IMR-90 (cell line): Measurements from ENCODE around the gene MAP1LC3A. TPM values are rescaled to one million over a fixed set of nuclear protein-coding genes. Genes with fewer than 3 reads are reported as not detected.

Experiments used
- ATAC-seq: fragments of 200-7000 bp; cut with Tn5 transposase; 2 replicates; pipeline ENCODE4 v1.9.1; 2020; ENCODE audit warnings: low read depth, mild to moderate bottlenecking, moderate library complexity
- BruUV-seq: library from RNA; stranded (reverse); fragments of 400-500 nt; replicated peaks from 2 replicates; lab custom pipeline; 2021; lab: Mats Ljungman, UMichigan
- CTCF ChIA-PET: fragments of 300-600 bp; formaldehyde crosslinking; extraction: SDS; loops from one replicate; lab custom pipeline; 2021; ENCODE audit warnings: antibody characterized with exemption; lab: Yijun Ruan, JAX
- POLR2A ChIA-PET: fragments of 300-600 bp; sonication (Branson Sonifier 250); formaldehyde crosslinking; loops from one replicate; lab custom pipeline; 2022; ENCODE audit warnings: antibody characterized with exemption; ENCODE audit not compliant: unreplicated experiment; lab: Charles Lee
- DNase-seq: peaks from one replicate; pipeline ENCODE4 v3.0.0; 2013
- H2AFZ ChIP-seq: replicated peaks from 2 replicates; pipeline ENCODE3; 2013; ENCODE audit warnings: low read length, mild to moderate bottlenecking; ENCODE audit not compliant: poor library complexity
- H2AK5ac ChIP-seq: 2 replicates; pipeline ENCODE4 v1.6.1; 2013; ENCODE audit warnings: low read depth, low read length, inconsistent platforms
- H2AK9ac ChIP-seq: replicated peaks from 2 replicates; pipeline ENCODE3; 2013; ENCODE audit warnings: mild to moderate bottlenecking, low read depth, low read length, moderate library complexity; ENCODE audit not compliant: poor library complexity
- H2BK120ac ChIP-seq: 2 replicates; pipeline ENCODE4 v1.6.1; 2013; ENCODE audit warnings: low read depth, low read length, inconsistent platforms
- H2BK15ac ChIP-seq: 3 replicates; pipeline ENCODE4 v1.6.1; 2013; ENCODE audit warnings: low read depth, low read length, inconsistent platforms
- H2BK20ac ChIP-seq: 2 replicates; pipeline ENCODE4 v1.6.1; 2013; ENCODE audit warnings: low read depth, mild to moderate bottlenecking, inconsistent platforms, low read length, moderate library complexity
- H2BK5ac ChIP-seq: 2 replicates; pipeline ENCODE4 v1.6.1; 2013; ENCODE audit warnings: mild to moderate bottlenecking, low read depth, low read length, inconsistent platforms; ENCODE audit not compliant: poor library complexity, severe bottlenecking
- H3K14ac ChIP-seq: replicated peaks from 2 replicates; pipeline ENCODE4 v1.6.1; 2013; ENCODE audit warnings: low read depth, low read length, inconsistent platforms
- H3K18ac ChIP-seq: 2 replicates; pipeline ENCODE4 v1.6.1; 2013; ENCODE audit warnings: low read depth, low read length, control low read depth
- H3K23ac ChIP-seq: 2 replicates; pipeline ENCODE4 v1.6.1; 2013; ENCODE audit warnings: low read depth, low read length, inconsistent platforms
- H3K27ac ChIP-seq: 2 replicates; pipeline ENCODE4 v1.5.1; 2013; ENCODE audit warnings: mild to moderate bottlenecking, control low read depth, low read length; ENCODE audit not compliant: insufficient read depth
- H3K27me3 ChIP-seq: 2 replicates; pipeline ENCODE4 v1.6.1; 2013; ENCODE audit warnings: low read length; ENCODE audit not compliant: control insufficient read depth, insufficient read depth
- H3K36me3 ChIP-seq: 2 replicates; pipeline ENCODE4 v1.6.1; 2013; ENCODE audit warnings: low read length, mixed read lengths; ENCODE audit not compliant: control insufficient read depth, insufficient read depth
- H3K4ac ChIP-seq: 2 replicates; pipeline ENCODE4 v1.6.1; 2013; ENCODE audit warnings: low read depth, low read length, inconsistent platforms
- H3K4me1 ChIP-seq: 2 replicates; pipeline ENCODE4 v1.6.1; 2013; ENCODE audit warnings: low read length, mixed read lengths; ENCODE audit not compliant: control insufficient read depth, insufficient read depth
- H3K4me2 ChIP-seq: 2 replicates; pipeline ENCODE4 v1.6.1; 2013; ENCODE audit warnings: low read depth, mild to moderate bottlenecking, control low read depth, low read length, moderate library complexity
- H3K4me3 ChIP-seq: 2 replicates; pipeline ENCODE4 v1.5.1; 2013; ENCODE audit warnings: low read depth, mild to moderate bottlenecking, control low read depth, low read length, moderate library complexity; ENCODE audit not compliant: insufficient read depth
- H3K56ac ChIP-seq: 2 replicates; pipeline ENCODE4 v1.6.1; 2013; ENCODE audit warnings: low read length, inconsistent platforms; ENCODE audit not compliant: insufficient read depth; ENCODE audit errors: extremely low read depth
- H3K79me1 ChIP-seq, 2 experiments: 2 replicates each; pipeline ENCODE4 v1.6.1; 2013; ENCODE audit warnings: low read length in 2 of 2, inconsistent platforms in 1 of 2, low read depth in 1 of 2
- H3K9ac ChIP-seq: 2 replicates; pipeline ENCODE4 v1.6.1; 2013; ENCODE audit warnings: low read depth, low read length, control low read depth
- H3K9me1 ChIP-seq: 2 replicates; pipeline ENCODE4 v1.6.1; 2013; ENCODE audit warnings: low read length, inconsistent platforms; ENCODE audit not compliant: insufficient read depth
- H3K9me3 ChIP-seq: 2 replicates; pipeline ENCODE4 v1.6.1; 2013; ENCODE audit warnings: low read length; ENCODE audit not compliant: control insufficient read depth, insufficient read depth
- H4K20me1 ChIP-seq: 2 replicates; pipeline ENCODE4 v1.6.1; 2013; ENCODE audit warnings: low read length, inconsistent platforms; ENCODE audit not compliant: insufficient read depth
- H4K5ac ChIP-seq: 2 replicates; pipeline ENCODE4 v1.6.1; 2013; ENCODE audit warnings: mild to moderate bottlenecking, low read depth, low read length, control low read depth
- H4K8ac ChIP-seq, 2 experiments: 2 replicates each; pipeline ENCODE4 v1.6.1; 2013; ENCODE audit warnings: low read depth in 2 of 2, low read length in 2 of 2, control low read depth in 1 of 2, inconsistent platforms in 1 of 2
- H4K91ac ChIP-seq: 2 replicates; pipeline ENCODE4 v1.6.1; 2013; ENCODE audit warnings: low read depth, low read length, inconsistent platforms; ENCODE audit not compliant: insufficient read depth
- BHLHE40 ChIP-seq: fragments of 150-350 bp; IDR thresholded peaks from 2 replicates; pipeline ENCODE4 v1.6.1; 2016; ENCODE audit warnings: mild to moderate bottlenecking, low read depth, low read length
- MAFK ChIP-seq: IDR thresholded peaks from 2 replicates; pipeline ENCODE4 v1.6.1; 2012; ENCODE audit warnings: low read depth, low read length, improper control_type of control experiment
- MAZ ChIP-seq: IDR thresholded peaks from 2 replicates; pipeline ENCODE4 v1.6.1; 2012; ENCODE audit warnings: low read depth, mild to moderate bottlenecking, low read length, improper control_type of control experiment, moderate library complexity, borderline replicate concordance
- MXI1 ChIP-seq: IDR thresholded peaks from 2 replicates; pipeline ENCODE4 v1.6.1; 2012; ENCODE audit warnings: low read depth, mild to moderate bottlenecking, low read length, moderate library complexity, borderline replicate concordance
- NFE2L2 ChIP-seq: fragments of 150-350 bp; IDR thresholded peaks from 2 replicates; pipeline ENCODE4 v1.6.1; 2016; ENCODE audit warnings: low read depth, mild to moderate bottlenecking, low read length
- POLR2A ChIP-seq: IDR thresholded peaks from 2 replicates; pipeline ENCODE4 v1.6.1; 2012; ENCODE audit warnings: mild to moderate bottlenecking, low read depth, low read length
- RAD21 ChIP-seq: IDR thresholded peaks from 2 replicates; pipeline ENCODE4 v1.6.1; 2012; ENCODE audit warnings: low read length, improper control_type of control experiment
- RCOR1 ChIP-seq: IDR thresholded peaks from 2 replicates; pipeline ENCODE4 v1.6.1; 2012; ENCODE audit warnings: mild to moderate bottlenecking, low read length, improper control_type of control experiment; ENCODE audit not compliant: insufficient replicate concordance
- WGBS, 2 experiments: methylation state at CpG; one replicate each; pipeline versions ENCODE4 v1.1.5 to v1.1.7; 2013; ENCODE audit warnings: missing lambda C conversion rate in 2 of 2; ENCODE audit not compliant: insufficient read length in 1 of 2; ENCODE audit errors: extremely low coverage in 2 of 2; 5-methylcytosine and 5-hydroxymethylcytosine counted together
- dilution Hi-C: fragments of 300-500 bp; cut with HindIII; formaldehyde crosslinking; loops from one replicate; pipeline ENCODE4 v1.14.3; 2018; ENCODE audit warnings: low sequenced_read_pairs; ENCODE audit not compliant: unreplicated experiment
- in situ Hi-C: fragments of 300-500 bp; cut with MboI; formaldehyde crosslinking; loops from 3 replicates; pipeline ENCODE4 v1.14.3; 2019; ENCODE audit warnings: low sequenced_read_pairs, inconsistent platforms, mixed read lengths
- intact Hi-C: fragments of 100-400 bp; cut with micrococcal nuclease; formaldehyde crosslinking; loops from 2 replicates; pipeline ENCODE4 v1.10.0; 2022
- polyA plus RNA-seq, 3 experiments: library from polyadenylated mRNA; depleted of rRNA; stranded (reverse); fragments of >200 nt; gene quantifications; 2 replicates each; pipeline ENCODE4 v1.2.3, GENCODE V29; 2012; ENCODE audit warnings: low replicate concordance in 1 of 3
- total RNA-seq: library from RNA; depleted of rRNA; stranded (reverse); fragments of >200 nt; gene quantifications from 2 replicates; pipeline ENCODE4 v1.2.3, GENCODE V29; 2012
- TF ChIP-seq, protein P1 (sequence below): fragments of 150-350 bp; IDR thresholded peaks from 2 replicates; pipeline ENCODE4 v1.6.1; 2017; ENCODE audit warnings: mild to moderate bottlenecking, antibody characterized with exemption, low read length, low read depth
- TF ChIP-seq, protein P2 (sequence below): conservative IDR thresholded peaks from 2 replicates; pipeline ENCODE4 v1.5.1; 2012; ENCODE audit warnings: mild to moderate bottlenecking, low read depth, low read length, improper control_type of control experiment

The MAP1LC3A gene
- total and polyA plus RNA-seq, 2 of the 4 experiments (the other 2 are of a cell fraction): 10.0 to 39.7 TPM

DNA sequence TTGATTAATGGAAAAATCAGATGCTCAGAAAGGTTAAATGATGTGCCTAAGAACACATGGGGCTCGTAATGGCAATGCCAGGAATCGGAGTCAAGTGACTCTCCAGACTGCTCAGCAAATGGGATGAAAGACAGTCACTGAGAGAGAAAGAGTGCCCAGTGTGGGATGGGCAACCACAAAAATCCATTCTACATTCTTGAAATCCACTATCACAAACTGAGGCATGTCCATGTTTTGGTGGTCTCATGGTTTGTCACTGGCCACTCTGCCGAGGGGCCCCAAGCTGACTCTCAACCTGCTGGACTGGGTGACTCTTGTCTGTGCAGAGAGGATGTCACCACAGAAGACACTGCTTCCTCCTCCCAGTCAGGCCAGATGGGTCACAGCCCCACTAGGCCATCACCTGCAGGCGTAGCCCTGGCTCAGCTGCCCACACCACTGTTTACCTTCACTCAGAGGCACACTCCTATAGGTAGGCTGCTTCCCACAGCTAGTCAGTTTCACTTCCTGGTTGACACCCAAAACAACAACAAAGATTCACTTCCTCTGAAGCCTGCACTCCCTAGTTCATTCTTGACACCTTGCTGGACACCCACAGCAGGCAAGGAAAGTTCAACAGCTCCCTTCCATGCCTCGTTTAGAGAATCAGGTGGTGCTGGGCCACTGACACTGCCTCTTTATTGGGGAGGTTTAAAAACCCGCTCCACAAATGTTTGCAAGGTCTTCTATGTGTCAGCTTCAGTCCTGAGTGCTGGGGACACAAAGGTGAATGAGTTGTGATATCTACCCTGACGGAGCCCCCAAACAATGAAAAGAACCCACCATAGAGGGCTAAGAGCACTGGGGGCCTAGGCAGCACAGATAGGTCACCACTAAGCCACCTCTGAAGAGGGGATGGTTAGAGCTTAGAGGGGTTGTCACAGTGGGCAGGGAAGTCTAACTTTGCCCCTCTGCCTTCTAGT is 21.7 kb downstream of the MAP1LC3A start:
- peak overlapping the region; percentile 15; the same call in 1 of the 2 replicates for H2AK5ac ChIP-seq
- H4K91ac ChIP-seq: peak overlapping the region; percentile 29; the same call in 1 of the 2 replicates
- no peak overlapping the region for H3K4me3 ChIP-seq
- H3K4me2 ChIP-seq: no peak overlapping the region
- DNase-seq (peak; percentile 34), ATAC-seq (peak; percentile 28)
- peaks cover 4% of the 10 kb centered on the region for H3K36me3 ChIP-seq
- no peaks in the 10 kb centered on the region; a peak in 1 of 4 replicates for H3K79me1 ChIP-seq
- H3K27me3 ChIP-seq: no peaks in the 10 kb centered on the region
- ChIA-PET CTCF (interaction anchor here (1.5 to 2.8 kb wide), 2 partner anchors 18 to 189 kb away, joined by 4 to 12 read pairs; no protein-coding TSS in a partner anchor), POLR2A (no interaction called here)
- H3K9ac ChIP-seq: no peak overlapping the region
- H3K9me3 ChIP-seq: no peaks in the 10 kb centered on the region
- H2AK9ac ChIP-seq: no peak overlapping the region
- in situ Hi-C loops: loop anchor here (10.0 kb wide), 1 partner anchor 185 kb away; no protein-coding TSS in a partner anchor
- no peak overlapping the region for H3K27ac ChIP-seq
- no TSS peak for BruUV-seq
- dilution Hi-C loops: no loop called here
- H2BK20ac ChIP-seq: no peak overlapping the region
- H4K8ac ChIP-seq: peak overlapping the region in 1 of 2 experiments; percentile 30; a peak in 1 of 4 replicates
- H2BK15ac ChIP-seq: no peak overlapping the region; the same call in 2 of the 3 replicates
- peak overlapping the region; percentile 28; the same call in 1 of the 2 replicates for H2BK120ac ChIP-seq
- H4K20me1 ChIP-seq: no peaks in the 10 kb centered on the region
- intact Hi-C loops: loop anchor here (1.0 to 10.0 kb wide), 3 partner anchors 128 to 385 kb away; no protein-coding TSS in a partner anchor
- no peak for TF ChIP-seq RCOR1
- TF ChIP-seq, protein P1, sequence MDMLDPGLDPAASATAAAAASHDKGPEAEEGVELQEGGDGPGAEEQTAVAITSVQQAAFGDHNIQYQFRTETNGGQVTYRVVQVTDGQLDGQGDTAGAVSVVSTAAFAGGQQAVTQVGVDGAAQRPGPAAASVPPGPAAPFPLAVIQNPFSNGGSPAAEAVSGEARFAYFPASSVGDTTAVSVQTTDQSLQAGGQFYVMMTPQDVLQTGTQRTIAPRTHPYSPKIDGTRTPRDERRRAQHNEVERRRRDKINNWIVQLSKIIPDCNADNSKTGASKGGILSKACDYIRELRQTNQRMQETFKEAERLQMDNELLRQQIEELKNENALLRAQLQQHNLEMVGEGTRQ: no peak
- TF ChIP-seq, protein P2, sequence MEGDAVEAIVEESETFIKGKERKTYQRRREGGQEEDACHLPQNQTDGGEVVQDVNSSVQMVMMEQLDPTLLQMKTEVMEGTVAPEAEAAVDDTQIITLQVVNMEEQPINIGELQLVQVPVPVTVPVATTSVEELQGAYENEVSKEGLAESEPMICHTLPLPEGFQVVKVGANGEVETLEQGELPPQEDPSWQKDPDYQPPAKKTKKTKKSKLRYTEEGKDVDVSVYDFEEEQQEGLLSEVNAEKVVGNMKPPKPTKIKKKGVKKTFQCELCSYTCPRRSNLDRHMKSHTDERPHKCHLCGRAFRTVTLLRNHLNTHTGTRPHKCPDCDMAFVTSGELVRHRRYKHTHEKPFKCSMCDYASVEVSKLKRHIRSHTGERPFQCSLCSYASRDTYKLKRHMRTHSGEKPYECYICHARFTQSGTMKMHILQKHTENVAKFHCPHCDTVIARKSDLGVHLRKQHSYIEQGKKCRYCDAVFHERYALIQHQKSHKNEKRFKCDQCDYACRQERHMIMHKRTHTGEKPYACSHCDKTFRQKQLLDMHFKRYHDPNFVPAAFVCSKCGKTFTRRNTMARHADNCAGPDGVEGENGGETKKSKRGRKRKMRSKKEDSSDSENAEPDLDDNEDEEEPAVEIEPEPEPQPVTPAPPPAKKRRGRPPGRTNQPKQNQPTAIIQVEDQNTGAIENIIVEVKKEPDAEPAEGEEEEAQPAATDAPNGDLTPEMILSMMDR: no peak
- TF ChIP-seq RAD21: no peak
- TF ChIP-seq POLR2A: no peak
- TF ChIP-seq MXI1: no peak
- no peak for TF ChIP-seq NFE2L2
- TF ChIP-seq BHLHE40: no peak
- TF ChIP-seq MAZ: no peak
- no peak for TF ChIP-seq MAFK
- H4K5ac ChIP-seq: no peak overlapping the region
- no peak overlapping the region for H3K56ac ChIP-seq
- H2AFZ ChIP-seq: peak overlapping the region; percentile 64
- H3K9me1 ChIP-seq: peaks cover 17% of the 10 kb centered on the region
- H3K4ac ChIP-seq: peak overlapping the region; percentile 60
- H3K18ac ChIP-seq: no peak overlapping the region
- no peak overlapping the region for H3K14ac ChIP-seq
- H2BK5ac ChIP-seq: peak overlapping the region; percentile 10
- no peak overlapping the region for H3K23ac ChIP-seq
- H3K4me1 ChIP-seq: peaks cover 17% of the 10 kb centered on the region
- 50% methylated on average over 2 of the region's 7 CpGs; no CpG with 5 or more reads in 1 of the 2 experiments for WGBS, 2 experiments
